T-helper 1 cell treated with Interleukin-12 subunit alpha and Interleukin-12 subunit beta and Interleukin-4 antibody, amounts not matched to agents 30 μg/mL and 1 μg/mL, for 36 hours (primary cell): Measurements from ENCODE around the gene F11.
"Not testable (repeated sequence)": the region's sequence is repeated elsewhere in the genome, so short reads cannot be mapped to it uniquely, and the experiment has no call there.

Experiments used
- H3K27ac Mint-ChIP-seq: one replicate; pipeline ENCODE4 v1.8.0; 2021; ENCODE audit warnings: mild to moderate bottlenecking, mixed read lengths
- H3K27me3 Mint-ChIP-seq: one replicate; pipeline ENCODE4 v1.8.0; 2021; ENCODE audit warnings: low read depth, mixed read lengths
- H3K36me3 Mint-ChIP-seq: one replicate; pipeline ENCODE4 v1.8.0; 2021; ENCODE audit warnings: low read depth, mixed read lengths
- H3K4me1 Mint-ChIP-seq: one replicate; pipeline ENCODE4 v1.8.0; 2021; ENCODE audit warnings: low read depth, mixed read lengths
- H3K4me3 Mint-ChIP-seq: one replicate; pipeline ENCODE4 v1.8.0; 2021; ENCODE audit warnings: mild to moderate bottlenecking, moderate library complexity, mixed read lengths
- H3K9me3 Mint-ChIP-seq: one replicate; pipeline ENCODE4 v1.8.0; 2021; ENCODE audit warnings: mixed read lengths

The F11 gene

GRCh38 chr4:186242031-186242430 lies 24.0 kb upstream of the F11 start:
- not testable (repeated sequence) for H3K27ac Mint-ChIP-seq, H3K27me3 Mint-ChIP-seq, H3K4me3 Mint-ChIP-seq

GRCh38 chr4:186243331-186243730 lies 22.7 kb upstream of the F11 start:
- H3K27me3 Mint-ChIP-seq: no peaks in the 10 kb centered on the region
- no peaks in the 10 kb centered on the region for H3K36me3 Mint-ChIP-seq
- no peak overlapping the region for H3K4me3 Mint-ChIP-seq
- peaks cover 5% of the 10 kb centered on the region for H3K9me3 Mint-ChIP-seq
- H3K4me1 Mint-ChIP-seq: no peaks in the 10 kb centered on the region
- no peak overlapping the region for H3K27ac Mint-ChIP-seq

More at GRCh38 chr4:186242031-186242430, 24.0 kb upstream of the F11 start:
- H3K4me1 Mint-ChIP-seq, H3K36me3 Mint-ChIP-seq, H3K9me3 Mint-ChIP-seq: not testable (repeated sequence)

- no peaks in the 10 kb centered on the region for H3K4me1 Mint-ChIP-seq
- H3K36me3 Mint-ChIP-seq: no peaks in the 10 kb centered on the region
- peaks cover 5% of the 10 kb centered on the region for H3K9me3 Mint-ChIP-seq
- H3K4me3 Mint-ChIP-seq: no peak overlapping the region
- no peaks in the 10 kb centered on the region for H3K27me3 Mint-ChIP-seq
- H3K27ac Mint-ChIP-seq: no peak overlapping the region
Observed at GRCh38 chr4:186244835-186245234, 21.2 kb upstream of the F11 start.

- not testable (repeated sequence) for H3K9me3 Mint-ChIP-seq, H3K27me3 Mint-ChIP-seq, H3K27ac Mint-ChIP-seq, H3K36me3 Mint-ChIP-seq, H3K4me1 Mint-ChIP-seq, H3K4me3 Mint-ChIP-seq
Observed at GRCh38 chr4:186247062-186247752, 18.8 kb upstream of the F11 start.

- no peaks in the 10 kb centered on the region for H3K4me1 Mint-ChIP-seq
- no peaks in the 10 kb centered on the region for H3K27me3 Mint-ChIP-seq
- no peak overlapping the region for H3K4me3 Mint-ChIP-seq
- H3K27ac Mint-ChIP-seq: no peak overlapping the region
- H3K9me3 Mint-ChIP-seq: peaks cover 5% of the 10 kb centered on the region
- H3K36me3 Mint-ChIP-seq: no peaks in the 10 kb centered on the region
Observed at GRCh38 chr4:186248643-186249042, 17.3 kb upstream of the F11 start.

- H3K27ac Mint-ChIP-seq: no peak overlapping the region
- no peaks in the 10 kb centered on the region for H3K36me3 Mint-ChIP-seq
- H3K9me3 Mint-ChIP-seq: peaks cover 5% of the 10 kb centered on the region
- H3K4me1 Mint-ChIP-seq: no peaks in the 10 kb centered on the region
- H3K27me3 Mint-ChIP-seq: no peaks in the 10 kb centered on the region
- no peak overlapping the region for H3K4me3 Mint-ChIP-seq
Observed at GRCh38 chr4:186249785-186250754, 15.9 kb upstream of the F11 start.

GRCh38 chr4:186250760-186251159 lies 15.2 kb upstream of the F11 start:
- Mint-ChIP-seq H3K4me1 (no peaks in the 10 kb centered on the region), H3K4me3 (no peak overlapping the region), H3K27ac (no peak overlapping the region), H3K36me3 (no peaks in the 10 kb centered on the region), H3K27me3 (no peaks in the 10 kb centered on the region), H3K9me3 (peaks cover 3% of the 10 kb centered on the region)

GRCh38 chr4:186255122-186255521 lies 10.9 kb upstream of the F11 start:
- no peaks in the 10 kb centered on the region for H3K27me3 Mint-ChIP-seq
- H3K4me3 Mint-ChIP-seq: no peak overlapping the region
- no peaks in the 10 kb centered on the region for H3K9me3 Mint-ChIP-seq
- H3K27ac Mint-ChIP-seq: no peak overlapping the region
- H3K4me1 Mint-ChIP-seq: no peaks in the 10 kb centered on the region
- no peaks in the 10 kb centered on the region for H3K36me3 Mint-ChIP-seq

- no peaks in the 10 kb centered on the region for H3K4me1 Mint-ChIP-seq
Observed at GRCh38 chr4:186258216-186258811, 7.7 kb upstream of the F11 start.

GRCh38 chr4:186260117-186260503 lies 5.9 kb upstream of the F11 start:
- Mint-ChIP-seq H3K4me1 (no peaks in the 10 kb centered on the region), H3K4me3 (no peak overlapping the region), H3K9me3 (no peaks in the 10 kb centered on the region), H3K27me3 (no peaks in the 10 kb centered on the region), H3K36me3 (no peaks in the 10 kb centered on the region), H3K27ac (no peak overlapping the region)

More at GRCh38 chr4:186258216-186258811, 7.7 kb upstream of the F11 start:
- H3K9me3 Mint-ChIP-seq: no peaks in the 10 kb centered on the region
- H3K36me3 Mint-ChIP-seq: no peaks in the 10 kb centered on the region
- no peak overlapping the region for H3K27ac Mint-ChIP-seq
- H3K4me3 Mint-ChIP-seq: no peak overlapping the region
- no peaks in the 10 kb centered on the region for H3K27me3 Mint-ChIP-seq

- no peak overlapping the region for H3K27ac Mint-ChIP-seq
- H3K9me3 Mint-ChIP-seq: no peaks in the 10 kb centered on the region
- H3K4me1 Mint-ChIP-seq: no peaks in the 10 kb centered on the region
- H3K27me3 Mint-ChIP-seq: no peaks in the 10 kb centered on the region
- H3K4me3 Mint-ChIP-seq: no peak overlapping the region
- H3K36me3 Mint-ChIP-seq: no peaks in the 10 kb centered on the region
Observed at GRCh38 chr4:186260504-186261448, 5.2 kb upstream of the F11 start.

GRCh38 chr4:186264660-186265059 lies 1.3 kb upstream of the F11 start:
- Mint-ChIP-seq H3K9me3 (no peaks in the 10 kb centered on the region), H3K27ac (no peak overlapping the region), H3K36me3 (no peaks in the 10 kb centered on the region), H3K4me1 (no peaks in the 10 kb centered on the region), H3K27me3 (peaks cover 10% of the 10 kb centered on the region), H3K4me3 (no peak overlapping the region)

- H3K27ac Mint-ChIP-seq, H3K4me3 Mint-ChIP-seq, H3K36me3 Mint-ChIP-seq, H3K9me3 Mint-ChIP-seq, H3K4me1 Mint-ChIP-seq, H3K27me3 Mint-ChIP-seq: not testable (repeated sequence)
Observed at GRCh38 chr4:186265250-186265649, 739 bp upstream of the F11 start.
